HCT116 (cell line): Measurements from ENCODE around the gene SEMA5B.

Source experiments
- CEBPB ChIP-seq: IDR thresholded peaks from 2 replicates; pipeline ENCODE4 v1.6.1; 2012; ENCODE audit warnings: low read depth
- CTCF ChIP-seq, 3 experiments: fragments of 200-600 bp in 1 of 3; sonication (generic) in 1 of 3; IDR thresholded peaks in 2 of 3; conservative IDR thresholded peaks in 1 of 3; 2 replicates each; pipeline ENCODE4 v1.5.1; 2012 to 2017; ENCODE audit warnings: low read depth in 2 of 3, low read length in 2 of 3, antibody characterized with exemption in 1 of 3, borderline replicate concordance in 1 of 3, control low read depth in 1 of 3, mild to moderate bottlenecking in 1 of 3, mixed read lengths in 1 of 3, mixed run types in 1 of 3, moderate library complexity in 1 of 3; ENCODE audit not compliant: insufficient read depth in 1 of 3
- ELF1 ChIP-seq: IDR thresholded peaks from 2 replicates; pipeline ENCODE4 v1.6.1; 2012; ENCODE audit warnings: low read depth, borderline replicate concordance
- EZH2 ChIP-seq: fragments of 200-600 bp; sonication (generic); IDR thresholded peaks from 2 replicates; pipeline ENCODE4 v1.6.1; 2017; ENCODE audit warnings: antibody characterized with exemption, mixed run types
- EZH2phosphoT487 ChIP-seq: fragments of 200-600 bp; IDR thresholded peaks from 2 replicates; pipeline ENCODE4 v1.6.1; 2018; ENCODE audit warnings: antibody characterized with exemption, borderline replicate concordance
- POLR2A ChIP-seq: IDR thresholded peaks from 2 replicates; pipeline ENCODE4 v1.7.0; 2011; ENCODE audit warnings: borderline replicate concordance; ENCODE audit not compliant: insufficient read depth, insufficient read length; ENCODE audit errors: extremely low read depth
- RAD21 ChIP-seq: IDR thresholded peaks from 2 replicates; pipeline ENCODE4 v1.6.1; 2012; ENCODE audit warnings: low read depth, mild to moderate bottlenecking
- REST ChIP-seq: IDR thresholded peaks from 2 replicates; pipeline ENCODE4 v1.6.1; 2012; ENCODE audit warnings: low read depth
- SP1 ChIP-seq: IDR thresholded peaks from 2 replicates; pipeline ENCODE4 v1.6.1; 2012; ENCODE audit warnings: low read depth
- TCF7L2 ChIP-seq: IDR thresholded peaks from 2 replicates; pipeline ENCODE4 v1.7.0; 2011; ENCODE audit warnings: borderline replicate concordance, inconsistent platforms; ENCODE audit not compliant: insufficient read depth, insufficient read length; ENCODE audit errors: extremely low read depth
- YY1 ChIP-seq: IDR thresholded peaks from 2 replicates; pipeline ENCODE4 v1.6.1; 2011; ENCODE audit warnings: low read length, low read depth, moderate library complexity, mild to moderate bottlenecking; ENCODE audit not compliant: insufficient replicate concordance; ENCODE audit errors: extremely low read depth
- ZNF274 ChIP-seq: fragments of 200-500 bp; sonication (Bioruptor generic); IDR thresholded peaks from 2 replicates; pipeline ENCODE4 v1.6.1; 2014; ENCODE audit warnings: mild to moderate bottlenecking, low read depth, low read length, inconsistent platforms

DNA sequence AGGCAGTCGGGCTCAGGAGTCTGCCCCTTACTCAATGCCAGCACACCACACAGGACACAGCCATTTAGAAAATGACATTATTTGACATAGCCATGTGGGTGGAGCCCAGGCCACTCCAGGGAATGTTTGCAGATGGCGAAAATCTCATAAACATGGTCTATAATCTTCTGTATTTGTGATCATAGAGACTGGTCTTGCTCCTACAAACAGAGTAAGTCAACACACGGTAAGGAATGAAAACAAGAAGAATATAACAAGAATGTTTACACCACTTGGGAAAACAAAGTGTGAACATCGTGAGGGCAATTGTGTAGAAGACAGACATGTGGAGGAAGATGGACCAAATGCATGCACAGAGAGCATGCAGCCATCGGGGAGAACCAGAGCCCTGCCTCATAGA, 68.2 kb downstream of the SEMA5B start:
- TF ChIP-seq CTCF (IDR thresholded peaks at IDR 0.05 in 2 of 3, conservative IDR thresholded peaks at IDR 0.05 in 1 of 3; ENCODE audit: borderline replicate concordance in 1 of 3, insufficient read depth in 1 of 3, low read depth in 2 of 3, low read length in 2 of 3), result no peak
- no peak for TF ChIP-seq EZH2phosphoT487
- TF ChIP-seq YY1, result no peak
- no peak for TF ChIP-seq ZNF274
- TF ChIP-seq CEBPB, result no peak
- TF ChIP-seq POLR2A, result no peak
- no peak for TF ChIP-seq RAD21
- TF ChIP-seq REST, result no peak
- TF ChIP-seq TCF7L2, result no peak
- no peak for TF ChIP-seq EZH2
- TF ChIP-seq ELF1, result no peak
- no peak for TF ChIP-seq SP1
